AG08396 (cell line): ENCODE measurements around the gene DENND5B.
"Not testable (repeated sequence)": the region's sequence is repeated elsewhere in the genome, so short reads cannot be mapped to it uniquely, and the experiment has no call there.

Experiments
- DNase-seq: peaks from one replicate; pipeline ENCODE4 v3.0.0; 2012; ENCODE audit warnings: low spot score, mixed read lengths

Gene DENND5B

DNA sequence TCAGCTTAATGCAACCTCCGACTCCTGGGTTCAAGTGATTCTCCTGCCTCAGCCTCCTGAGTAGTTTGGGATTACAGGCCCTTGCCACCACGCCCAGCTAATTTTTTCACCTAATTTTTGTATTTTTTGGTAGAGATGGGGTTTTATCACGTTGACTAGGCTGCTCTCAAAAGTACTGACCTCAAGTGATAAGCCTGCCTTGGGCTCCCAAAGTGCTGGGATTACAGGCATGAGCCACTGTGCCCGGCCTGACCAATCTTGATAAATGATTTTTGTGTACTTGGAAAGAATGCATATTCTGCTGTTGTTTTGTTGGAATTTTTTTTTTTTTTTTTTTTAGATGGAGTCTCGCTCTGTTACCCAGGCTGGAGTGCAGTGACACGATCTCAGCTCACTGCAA is 215.5 kb downstream of the DENND5B start:
- DNase-seq, result not testable (repeated sequence)

DNA sequence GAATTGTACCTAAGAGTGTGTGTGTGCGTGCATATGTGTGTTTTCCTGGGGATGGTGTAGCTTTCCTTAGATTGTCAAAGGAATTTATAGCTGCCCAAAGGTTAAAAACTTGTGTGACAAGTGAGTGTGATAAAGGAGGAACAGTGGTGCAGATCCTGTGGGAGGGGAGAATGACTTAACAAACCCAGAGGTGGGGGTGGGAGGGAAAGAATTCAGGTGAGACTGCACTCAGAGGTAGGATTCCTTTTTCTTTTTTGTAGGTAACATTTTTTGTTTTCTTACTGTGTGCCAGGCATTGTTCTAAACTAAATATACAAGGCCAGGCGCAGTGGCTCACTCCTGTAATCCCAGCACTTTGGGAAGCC is 219.7 kb downstream of the DENND5B start:
- no peak for DNase-seq

DNA sequence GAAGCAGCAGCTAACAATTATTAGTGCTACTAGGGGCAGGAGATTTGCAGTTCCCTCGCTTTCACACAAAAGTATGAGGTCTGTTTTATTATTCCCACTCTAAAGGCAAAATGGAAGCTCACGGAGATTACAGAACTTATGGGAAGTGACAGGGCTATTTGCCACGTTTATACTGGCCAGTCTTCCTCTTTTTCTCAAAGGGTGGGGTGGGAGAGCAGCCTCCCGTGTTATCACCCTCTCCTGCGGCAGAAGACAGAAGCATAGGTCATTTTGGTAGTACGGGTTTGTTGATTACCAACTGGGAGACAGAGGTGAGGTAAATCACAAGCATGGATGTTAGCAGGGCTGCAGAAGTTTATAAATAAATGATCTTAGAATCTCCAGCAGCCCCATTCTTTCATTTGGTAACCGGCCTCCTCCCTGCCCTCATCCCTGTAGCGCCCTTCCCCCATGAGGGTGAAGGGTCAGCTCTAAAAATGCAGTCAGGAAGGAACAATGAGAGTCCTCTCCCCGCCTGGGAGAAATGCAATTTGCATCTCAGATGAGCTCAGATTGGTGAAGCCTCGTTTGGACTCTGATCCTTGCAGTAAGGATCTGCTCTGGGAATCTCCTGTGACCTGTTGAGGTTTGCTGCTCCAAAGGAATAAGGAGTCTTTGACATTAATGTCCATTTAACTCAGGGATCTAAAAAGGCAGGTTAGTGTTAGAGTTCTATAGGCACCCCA is 220.2 kb downstream of the DENND5B start:
- no peak for DNase-seq

DNA sequence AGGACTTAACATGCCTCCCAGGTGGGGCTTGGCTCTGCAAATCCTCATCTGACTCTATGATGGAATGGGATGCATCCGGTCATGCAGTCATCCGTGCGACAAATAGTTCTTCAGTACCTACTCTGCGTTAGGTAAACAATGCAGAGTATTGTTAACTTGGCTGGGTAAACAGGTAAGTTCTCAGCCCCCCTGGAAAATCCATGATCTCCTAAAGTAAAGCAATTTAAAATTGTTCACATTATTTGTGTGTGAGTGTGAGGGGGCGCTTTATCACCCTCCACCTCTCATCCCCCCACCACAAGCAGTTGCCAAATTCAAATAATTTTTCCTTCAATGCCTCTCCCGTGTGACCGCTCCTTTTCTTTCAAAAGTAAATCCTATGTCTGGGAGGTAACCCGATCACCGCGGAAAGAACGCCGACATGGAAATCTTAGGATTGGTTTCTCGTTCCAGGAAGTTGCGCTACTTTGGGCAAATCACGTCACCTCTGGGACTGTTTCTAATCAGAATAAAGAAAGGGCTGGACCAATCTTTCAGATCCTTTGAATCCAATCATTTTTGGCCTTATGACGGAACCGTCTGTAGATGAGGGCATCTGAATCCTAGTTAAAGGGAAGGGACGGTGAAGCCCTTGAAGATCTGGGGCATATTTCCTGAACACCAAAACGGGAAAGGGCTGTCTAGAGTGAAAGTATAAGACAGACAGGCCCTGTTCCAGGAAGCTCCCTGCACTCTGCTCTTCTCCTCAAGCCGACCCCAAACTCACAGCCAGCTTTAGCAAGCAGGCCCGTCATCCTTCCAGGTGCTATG is 221.0 kb downstream of the DENND5B start:
- DNase-seq, result no peak

DNA sequence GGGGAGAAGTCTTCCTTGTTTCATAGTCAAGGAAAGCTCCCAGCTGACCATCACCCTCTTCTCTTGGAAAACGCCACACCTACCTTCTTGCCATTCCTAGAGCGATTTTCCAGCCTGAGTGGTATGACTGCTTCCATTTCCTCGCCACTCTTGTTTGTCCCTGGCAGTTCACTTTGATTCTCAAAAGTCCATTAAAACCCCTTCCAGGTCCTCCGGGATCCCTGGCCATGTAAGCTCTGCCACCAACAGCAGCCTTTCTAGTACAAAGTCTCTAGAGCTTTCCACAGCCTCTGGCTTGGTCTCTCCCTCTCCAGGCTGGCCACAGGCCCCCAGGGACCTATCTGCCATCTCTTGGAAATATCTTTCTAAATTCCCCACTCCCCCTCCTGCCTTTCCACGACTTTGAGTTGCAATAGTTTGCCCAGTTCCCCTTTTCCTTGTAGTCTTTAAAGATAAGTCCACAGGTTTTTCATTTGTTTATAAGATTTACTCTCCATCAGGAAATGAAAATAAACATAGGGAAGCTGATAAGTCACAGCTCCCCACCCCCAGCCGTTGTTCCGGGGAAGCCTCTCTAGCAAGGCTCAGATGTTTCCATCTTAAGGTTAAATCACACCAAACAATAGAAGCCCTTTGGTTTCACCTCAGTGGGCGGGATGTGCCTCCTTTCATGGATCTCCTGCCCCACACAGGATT is 222.1 kb downstream of the DENND5B start:
- DNase-seq, result no peak

DNA sequence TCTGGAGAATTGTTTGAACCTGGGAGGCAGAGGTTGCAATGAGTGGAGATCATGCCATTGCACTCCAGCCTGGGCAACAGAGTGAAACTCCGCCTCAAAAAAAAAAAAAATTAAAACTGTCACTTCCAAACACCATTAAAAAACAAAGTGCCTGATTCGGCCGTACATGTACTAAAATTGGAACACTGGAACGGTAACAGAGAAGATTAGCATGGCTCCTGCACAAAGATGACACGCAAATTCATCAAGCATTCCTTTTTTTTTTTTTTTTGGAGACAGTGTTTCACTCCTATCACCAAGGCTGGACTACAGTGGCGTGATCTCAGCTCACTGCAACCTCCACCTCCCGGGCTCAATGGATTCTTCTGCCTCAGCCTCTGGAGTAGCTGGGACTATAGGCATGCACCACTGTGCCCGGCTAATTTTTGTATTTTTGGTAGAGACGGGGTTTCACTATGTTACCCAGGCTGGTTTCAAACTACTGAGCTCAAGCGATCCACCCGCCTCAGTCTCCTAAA is 224.8 kb downstream of the DENND5B start:
- no peak for DNase-seq

DNA sequence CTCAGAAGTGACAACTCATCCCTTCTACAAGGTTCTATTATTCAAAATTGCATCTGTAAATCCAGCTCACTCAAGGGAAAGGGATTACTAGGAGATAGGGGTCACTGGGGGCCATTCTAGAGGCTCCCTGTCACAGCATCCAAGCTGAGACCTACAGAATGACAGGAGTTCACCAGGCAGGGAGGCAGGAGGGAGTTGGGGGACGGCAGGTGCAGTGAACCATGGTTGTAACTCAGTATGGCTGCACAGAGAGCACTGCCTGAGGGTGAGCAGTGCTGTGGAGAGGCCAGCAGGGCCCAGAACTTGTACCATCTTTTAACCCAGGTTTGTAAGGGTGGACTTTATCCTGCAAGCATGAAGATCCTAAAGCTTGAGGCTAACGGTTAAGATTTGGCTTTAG is 227.1 kb downstream of the DENND5B start:
- no peak for DNase-seq

DNA sequence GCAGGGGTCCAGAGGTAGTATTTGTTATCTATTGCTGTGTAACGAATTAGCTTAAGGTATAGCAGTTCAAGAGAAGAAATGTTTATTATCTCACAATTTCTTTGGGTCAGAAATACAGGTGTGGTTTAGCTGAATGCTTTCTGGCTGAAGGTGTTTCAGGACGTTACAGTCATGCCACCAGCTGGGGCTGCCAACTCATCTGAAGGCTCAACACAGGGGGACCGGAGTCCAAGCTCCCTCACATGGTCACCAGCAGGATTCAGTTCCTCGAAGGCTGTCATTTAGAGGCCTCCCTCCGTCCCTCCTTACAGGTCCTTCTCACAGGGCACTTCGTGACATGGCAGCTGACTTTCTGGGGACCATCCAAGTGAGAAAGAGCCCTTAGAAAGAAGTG is 227.5 kb downstream of the DENND5B start:
- no peak for DNase-seq

DNA sequence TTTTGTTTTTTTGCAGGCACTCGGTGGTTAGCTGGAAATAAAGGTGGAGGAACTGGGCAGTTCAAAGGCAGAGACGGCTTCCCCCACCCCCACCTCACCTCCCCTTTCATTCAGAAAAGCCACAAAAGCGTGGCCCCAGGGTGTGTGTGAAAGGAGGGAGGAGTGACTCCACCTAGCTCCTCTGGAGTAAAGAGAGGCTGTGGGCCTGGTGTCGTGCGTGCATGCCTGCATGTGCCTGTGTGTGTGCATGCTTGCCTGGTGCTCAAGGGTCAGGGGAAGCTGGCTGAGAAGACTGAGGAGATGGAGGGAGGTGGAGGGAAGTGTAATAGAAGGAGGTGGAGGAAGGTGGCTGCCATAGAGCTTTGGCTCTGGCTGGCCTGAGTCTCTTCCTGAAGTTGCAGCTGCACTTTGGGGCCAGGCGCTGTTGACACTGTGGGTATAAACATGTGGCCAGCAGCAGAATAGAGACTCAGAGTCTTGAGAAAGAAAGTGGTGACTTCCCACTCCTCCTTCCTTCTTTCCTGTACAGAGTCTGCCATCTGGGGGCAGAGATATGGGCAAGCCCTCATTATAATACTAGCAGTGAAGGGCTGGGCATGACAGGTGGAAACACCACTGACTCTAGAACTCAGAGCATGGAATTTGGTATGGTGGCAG is 228.0 kb downstream of the DENND5B start:
- no peak for DNase-seq

DNA sequence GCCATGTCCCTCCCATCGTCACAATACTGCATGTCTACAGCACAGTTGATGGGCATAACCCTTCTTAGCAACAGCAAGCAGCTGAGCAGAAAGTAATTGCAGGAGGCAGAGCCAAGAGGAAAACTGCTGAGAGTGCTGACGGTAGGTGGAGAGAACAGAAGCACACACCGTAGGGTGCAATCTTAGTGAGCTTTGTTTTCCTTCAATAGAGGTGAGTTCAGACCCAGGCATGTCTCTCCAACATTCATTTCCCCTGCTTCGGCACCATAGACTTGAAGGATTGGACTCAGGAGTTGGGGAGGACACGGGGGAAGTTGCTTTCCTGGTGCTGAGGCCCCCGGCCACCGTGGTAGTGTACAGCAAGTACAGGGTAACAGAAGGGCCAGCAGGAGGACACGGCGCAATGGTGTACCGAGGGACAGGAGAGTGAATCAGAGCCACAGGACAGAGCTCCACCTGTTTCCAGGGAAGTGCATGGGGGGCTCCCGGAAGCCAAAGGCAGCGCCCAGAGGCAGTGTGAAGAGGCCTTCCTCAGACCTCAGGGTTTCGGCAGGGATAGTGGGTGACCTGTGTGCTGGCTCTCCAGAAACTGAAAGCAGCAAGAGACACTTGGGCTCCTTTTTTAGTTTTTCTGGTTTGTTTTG is 228.7 kb downstream of the DENND5B start:
- no peak for DNase-seq

DNA sequence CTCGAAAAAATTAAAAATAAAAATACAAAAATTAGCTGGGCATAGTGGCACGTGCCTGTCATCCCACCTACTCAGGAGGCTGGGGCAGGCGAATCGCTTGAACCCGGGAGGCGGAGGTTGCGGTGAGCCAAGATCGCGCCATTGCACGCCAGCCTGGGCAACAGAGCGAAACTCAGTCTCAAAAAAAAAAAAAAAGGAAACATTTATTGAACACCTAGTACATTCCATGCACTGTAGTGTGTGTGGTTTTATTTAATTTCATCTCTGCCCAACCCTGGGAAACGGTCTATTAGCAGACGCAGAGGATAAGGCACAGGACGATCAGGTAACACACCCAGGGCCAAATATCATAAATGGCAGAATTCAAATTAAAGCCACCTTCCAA is 229.2 kb downstream of the DENND5B start:
- no peak for DNase-seq

DNA sequence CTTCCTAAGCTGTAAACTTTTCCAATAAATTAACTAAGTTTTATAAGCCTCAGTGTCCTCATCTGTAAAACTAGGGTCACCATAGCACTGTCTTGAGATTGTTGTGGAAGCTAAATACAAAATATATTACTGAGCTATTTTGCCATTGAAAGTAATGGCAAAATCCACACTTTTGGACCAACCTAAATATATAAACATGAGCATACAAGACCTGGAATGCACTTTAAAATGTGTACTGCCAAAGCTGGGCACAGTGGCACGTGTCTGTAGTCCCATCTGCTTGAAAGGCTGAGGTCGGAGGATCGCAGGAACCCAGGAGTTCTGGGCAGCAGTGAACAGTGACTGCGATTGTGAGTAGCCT is 235.2 kb downstream of the DENND5B start:
- DNase-seq, result no peak

DNA sequence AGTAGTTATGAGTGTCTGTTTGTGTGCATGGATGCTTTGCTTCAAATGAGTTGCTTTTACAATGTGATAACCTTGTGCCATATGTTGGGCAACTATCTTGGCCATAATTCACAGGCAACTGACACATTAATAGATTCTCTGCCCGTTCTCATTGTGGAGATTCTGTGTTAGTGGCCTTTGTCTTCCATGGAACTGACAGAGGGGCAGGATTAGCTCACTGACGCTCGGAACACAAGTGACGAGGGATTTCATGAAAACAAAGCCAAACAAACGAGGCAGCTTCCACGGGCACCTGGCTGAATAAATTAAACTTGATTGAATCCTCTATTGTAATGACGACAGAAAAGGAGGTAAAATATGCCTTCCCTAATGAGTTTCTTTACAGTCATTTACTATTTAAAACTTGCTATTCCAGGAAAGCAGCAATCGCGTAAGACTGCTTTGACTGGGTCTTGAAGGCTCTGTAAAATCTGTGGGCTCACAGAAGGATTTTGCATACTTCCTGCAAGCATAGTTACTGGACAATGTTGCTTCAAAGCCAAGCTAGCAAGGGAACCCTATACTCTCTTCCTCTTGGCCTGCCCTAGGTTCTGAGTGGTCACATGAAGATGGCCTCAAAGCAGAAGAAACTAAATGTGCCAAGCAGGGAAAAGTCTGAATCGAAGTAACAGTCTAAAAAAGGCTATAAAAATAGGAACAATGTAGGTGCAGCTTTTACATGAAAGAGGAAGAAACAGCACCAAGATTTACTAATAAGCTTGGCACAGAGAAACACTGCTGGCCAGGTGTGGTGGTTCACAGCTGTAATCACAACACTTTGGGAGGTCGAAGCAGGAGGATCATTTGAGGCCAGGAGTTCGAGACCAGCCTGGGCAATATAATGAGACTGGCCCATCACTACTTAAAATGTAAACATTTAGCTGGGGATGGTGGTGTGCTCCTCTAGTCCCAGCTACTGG is 236.9 kb downstream of the DENND5B start:
- DNase-seq, result no peak

DNA sequence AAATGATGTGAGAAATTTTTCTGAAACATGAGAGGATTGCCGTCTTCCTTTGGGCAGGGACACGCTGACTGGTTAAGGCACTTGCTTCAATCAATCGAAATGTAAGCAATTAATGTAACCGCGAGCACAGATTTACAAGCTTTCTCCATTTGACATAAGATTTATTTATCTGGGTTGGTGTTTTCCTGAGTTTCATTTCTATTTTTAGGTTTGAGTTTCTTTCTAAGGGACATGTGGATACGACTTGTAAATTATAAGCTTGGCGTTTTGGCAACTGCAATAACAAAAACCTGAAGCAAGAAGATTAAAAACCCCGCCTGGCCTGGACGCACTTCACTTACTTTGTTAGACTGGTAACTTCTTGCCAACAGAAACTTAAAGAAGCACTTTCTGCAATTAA is 244.7 kb downstream of the DENND5B start:
- DNase-seq, result no peak

DNA sequence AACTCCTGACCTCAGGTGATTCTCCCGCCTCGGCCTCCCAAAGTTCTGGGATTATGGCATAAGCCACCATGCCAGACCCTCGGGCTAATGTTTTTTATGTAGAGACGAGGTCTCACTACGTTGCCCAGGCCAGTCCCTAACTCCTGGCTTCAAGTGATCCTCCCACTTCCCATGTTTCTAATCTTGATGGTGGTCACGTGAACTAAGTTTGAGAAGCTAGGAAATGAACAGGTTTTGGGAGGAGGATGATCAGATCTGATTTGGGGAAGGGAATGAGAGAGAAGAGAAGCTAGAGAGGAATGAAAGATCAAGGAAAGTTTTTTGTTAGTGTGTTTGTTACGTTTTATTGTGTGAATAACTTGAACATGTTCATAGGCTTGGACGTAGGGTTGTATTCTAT is 247.8 kb downstream of the DENND5B start:
- no peak for DNase-seq

DNA sequence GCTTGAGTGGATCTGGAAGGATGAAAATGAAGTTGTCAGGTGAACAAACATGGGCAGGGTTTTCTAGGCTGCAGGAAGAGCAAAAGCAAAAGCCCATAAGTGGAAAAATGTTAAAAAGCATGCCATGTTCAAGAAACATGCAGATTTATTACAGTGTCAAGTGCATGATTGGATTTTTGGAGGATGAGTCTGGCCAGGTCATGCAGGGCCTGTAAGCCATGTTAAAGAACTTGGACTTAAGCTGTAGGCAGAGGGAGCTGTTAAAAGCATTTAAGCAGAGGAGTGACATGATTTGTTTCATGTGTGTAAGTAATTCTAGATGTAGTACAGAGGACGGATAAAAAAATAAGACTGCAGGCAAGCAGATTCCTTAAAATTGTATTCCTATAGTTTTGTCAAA is 248.7 kb downstream of the DENND5B start:
- no peak for DNase-seq

DNA sequence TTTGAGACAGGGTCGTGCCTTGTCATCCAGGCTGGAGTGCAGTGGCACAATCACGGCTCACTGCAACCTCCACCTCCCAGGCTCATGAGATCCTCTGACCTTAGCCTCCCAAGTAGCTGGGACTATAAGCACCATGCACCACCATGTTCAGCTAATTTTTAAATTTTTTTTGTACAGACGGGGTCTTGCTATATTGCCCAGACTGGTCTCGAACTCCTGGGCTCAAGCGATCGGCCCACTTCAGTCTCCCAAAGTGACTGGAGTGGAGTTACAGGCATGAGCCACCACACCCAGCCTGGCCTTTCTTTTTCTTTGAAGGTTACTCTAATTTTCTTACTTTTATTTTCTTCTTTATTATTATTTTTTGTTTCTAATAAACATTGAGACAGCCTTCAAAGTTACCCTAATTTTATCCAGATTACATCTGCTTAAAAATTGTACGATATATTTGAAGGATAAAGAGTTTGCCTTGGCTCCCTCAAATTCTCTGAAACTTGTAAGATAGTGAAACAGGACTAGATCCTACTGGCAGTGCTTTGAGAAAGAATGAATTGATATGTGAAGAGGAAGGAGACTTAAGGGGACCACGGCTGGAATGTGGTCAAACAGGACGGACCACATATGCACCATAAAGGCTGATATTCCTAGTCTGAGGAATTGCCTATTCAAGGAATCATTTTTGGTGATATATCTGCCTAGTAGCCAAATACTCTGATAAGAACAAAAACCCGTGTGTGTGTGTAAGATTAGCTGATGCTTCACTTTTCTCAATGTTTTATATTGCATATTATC is 250.9 kb downstream of the DENND5B start:
- no peak for DNase-seq

DNA sequence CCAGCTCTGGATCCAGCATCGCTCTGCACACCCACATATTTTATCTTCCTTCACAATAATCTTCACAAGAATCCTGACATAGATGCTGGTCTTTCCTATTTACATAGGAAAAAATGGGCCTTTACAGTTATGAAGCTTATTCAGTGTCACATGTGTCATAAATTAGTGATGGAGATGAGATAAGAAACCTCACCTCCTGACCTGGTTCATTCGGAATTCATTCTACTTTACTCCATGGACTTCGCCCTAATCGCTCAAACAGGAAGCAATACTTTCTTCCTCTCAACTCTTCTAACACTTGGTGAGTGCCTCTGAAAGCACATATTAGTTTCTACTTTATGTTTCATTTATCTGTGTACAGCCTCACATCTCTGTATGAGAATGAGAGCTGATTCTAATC is 253.0 kb downstream of the DENND5B start:
- no peak for DNase-seq
